HAP-1 (cell line): Measurements from ENCODE around the gene PCDHGC3.

Source experiments
- DNase-seq, 2 experiments: peaks; one replicate each; pipeline ENCODE4 v3.0.0-alpha.2; 2016 to 2020; ENCODE audit warnings: low spot score in 2 of 2
- H3K27me3 ChIP-seq: fragments of 250-450 bp; sonication (Bioruptor Pico); 2 replicates; pipeline ENCODE4 v1.5.1; 2020; ENCODE audit warnings: low read depth, mild to moderate bottlenecking, moderate library complexity
- H3K36me3 ChIP-seq: fragments of 250-450 bp; sonication (Bioruptor Pico); replicated peaks from 2 replicates; pipeline ENCODE4 v1.5.1; 2020; ENCODE audit warnings: mild to moderate bottlenecking
- H3K4me1 ChIP-seq: fragments of 250-450 bp; sonication (Bioruptor Pico); 2 replicates; pipeline ENCODE4 v1.5.1; 2020; ENCODE audit warnings: mild to moderate bottlenecking
- H3K4me3 ChIP-seq: fragments of 250-450 bp; sonication (Bioruptor Pico); 2 replicates; pipeline ENCODE4 v1.5.1; 2020; ENCODE audit warnings: mild to moderate bottlenecking, moderate library complexity
- H3K9me3 ChIP-seq: fragments of 250-450 bp; sonication (Bioruptor Pico); 2 replicates; pipeline ENCODE4 v1.5.1; 2020; ENCODE audit warnings: mild to moderate bottlenecking, moderate library complexity
- in situ Hi-C: fragments of 300-500 bp; cut with MboI; formaldehyde crosslinking; loops from 3 replicates; pipeline ENCODE4 v1.14.3; 2020; ENCODE audit warnings: low sequenced_read_pairs, inconsistent platforms, mixed read lengths

The PCDHGC3 gene

DNA sequence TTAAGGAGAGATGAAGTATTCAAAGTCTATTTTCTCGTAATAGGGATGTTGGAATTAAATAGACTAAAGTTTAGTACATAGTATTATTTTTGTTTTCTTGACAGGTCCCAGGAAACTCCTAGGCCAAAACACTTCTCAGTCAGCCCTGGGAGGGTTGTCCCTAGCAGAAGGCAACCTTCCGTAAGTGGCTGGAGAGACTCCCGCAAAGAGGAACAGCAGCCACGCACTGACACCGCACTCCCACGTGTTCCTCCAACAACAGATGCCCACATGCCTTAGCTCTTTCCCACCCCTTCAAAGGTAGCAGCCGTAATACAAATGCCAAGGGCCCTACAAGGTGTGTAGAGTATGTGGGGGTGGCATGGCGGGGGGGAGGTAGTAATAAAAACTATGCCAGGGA, 41.5 kb downstream of the PCDHGC3 start:
- DNase-seq: no peak
- Histone ChIP-seq H3K4me1 (peaks cover 15% of the 10 kb centered on the region), H3K9me3 (no peaks in the 10 kb centered on the region), H3K36me3 (peaks cover 50% of the 10 kb centered on the region), H3K4me3 (no peak overlapping the region), H3K27me3 (no peaks in the 10 kb centered on the region)
- in situ Hi-C loops: no loop called here

DNA sequence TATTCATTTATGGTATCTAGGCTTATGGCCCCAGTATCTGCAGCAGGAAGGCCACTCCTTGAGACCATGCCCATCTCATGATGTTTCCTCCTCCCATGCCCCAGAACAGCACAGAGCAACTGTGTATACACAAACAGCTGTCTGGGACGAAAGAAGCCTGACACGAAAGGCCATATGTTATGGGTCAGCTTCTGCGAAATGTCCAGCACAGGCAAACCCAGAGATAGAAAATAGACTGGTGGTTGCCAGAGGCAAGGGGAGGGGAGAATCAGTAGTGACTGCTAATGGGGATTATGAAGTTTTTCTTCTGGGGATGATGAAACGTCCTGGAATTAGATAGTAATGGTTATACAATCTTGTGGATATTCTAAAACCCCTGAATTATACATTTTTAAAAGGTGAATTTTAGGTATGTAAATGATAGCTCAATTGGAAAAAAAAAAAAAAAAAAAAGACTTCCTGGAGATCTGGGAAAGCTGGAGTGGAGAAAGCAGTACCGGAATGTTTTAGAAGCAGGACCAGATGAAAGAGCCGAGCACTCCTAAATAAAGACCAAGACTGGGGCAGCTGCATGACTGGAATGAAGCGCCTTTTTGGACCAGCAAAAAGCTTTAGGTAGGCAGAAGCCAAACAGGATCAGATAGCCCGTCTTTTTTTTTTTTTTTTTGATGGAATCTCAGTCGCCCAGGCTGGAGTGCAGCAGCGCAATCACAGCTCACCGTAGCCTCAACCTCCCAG, 42.3 kb downstream of the PCDHGC3 start:
- H3K36me3 ChIP-seq: peaks cover 56% of the 10 kb centered on the region

GRCh38 chr5:141518618-141519015, 42.9 kb downstream of the PCDHGC3 start:
- H3K36me3 ChIP-seq: peaks cover 60% of the 10 kb centered on the region
- H3K27me3 ChIP-seq: no peaks in the 10 kb centered on the region
- in situ Hi-C loops: no loop called here
- H3K9me3 ChIP-seq: no peaks in the 10 kb centered on the region
- peaks cover 15% of the 10 kb centered on the region for H3K4me1 ChIP-seq
- H3K4me3 ChIP-seq: no peak overlapping the region
- DNase-seq: no peak

More for the DNA sequence above, 42.3 kb downstream of the PCDHGC3 start:
- H3K4me1 ChIP-seq: peaks cover 15% of the 10 kb centered on the region
- no peaks in the 10 kb centered on the region for H3K27me3 ChIP-seq
- H3K4me3 ChIP-seq: no peak overlapping the region
- no peaks in the 10 kb centered on the region for H3K9me3 ChIP-seq
- in situ Hi-C loops: no loop called here
- no peak for DNase-seq

DNA sequence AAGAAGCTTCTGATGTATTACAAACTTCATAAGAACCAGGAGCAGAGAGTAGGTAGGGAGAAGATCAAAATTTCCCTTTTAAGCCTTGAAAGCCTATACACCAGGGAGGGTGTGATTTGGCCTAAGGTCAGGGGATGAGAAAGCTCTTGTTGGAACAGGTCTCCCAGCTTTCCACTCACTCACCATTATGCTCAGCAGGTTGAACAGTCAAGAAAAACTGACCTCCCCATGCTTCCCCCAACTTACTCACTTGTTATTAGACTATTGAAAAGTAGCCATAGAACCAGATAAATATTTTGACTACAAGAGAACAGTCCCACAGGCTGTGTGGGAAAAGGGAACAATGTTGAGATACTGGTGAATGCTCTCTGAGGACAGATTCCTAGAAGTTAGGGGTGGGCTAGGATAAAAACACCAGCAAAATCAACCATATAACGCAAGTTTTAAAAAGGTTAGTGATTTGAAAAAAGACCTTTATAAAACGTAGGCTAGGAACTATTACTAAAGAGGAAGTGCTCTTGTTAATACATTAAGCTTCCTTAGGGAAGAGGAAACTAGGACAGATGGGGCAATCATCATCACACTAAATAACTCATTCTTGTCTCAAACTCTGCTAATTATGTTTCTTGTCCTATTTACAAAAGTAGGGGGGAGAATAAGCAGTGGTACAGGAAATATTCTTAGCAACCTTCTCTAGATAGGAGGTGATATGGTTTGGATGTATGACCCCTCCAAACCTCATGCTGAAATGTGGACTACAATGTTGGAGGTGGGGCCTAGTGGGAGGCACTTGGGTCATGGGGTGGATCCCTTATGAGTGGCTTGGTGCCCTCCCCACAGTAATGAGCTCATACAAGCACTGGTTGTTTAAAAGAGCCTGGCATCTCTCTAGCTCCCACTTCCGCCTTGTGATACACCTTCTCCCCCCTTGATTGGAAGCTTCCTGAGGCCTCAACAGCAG, 44.1 kb downstream of the PCDHGC3 start:
- Histone ChIP-seq H3K4me3 (no peak overlapping the region), H3K9me3 (no peaks in the 10 kb centered on the region), H3K4me1 (peaks cover 18% of the 10 kb centered on the region), H3K27me3 (no peaks in the 10 kb centered on the region), H3K36me3 (peaks cover 65% of the 10 kb centered on the region)
- no peak for DNase-seq
- in situ Hi-C loops: loop anchor here (10.0 kb wide), 1 partner anchor 105 kb away; the partner anchor contains the start of genes PCDHGA10 and PCDHGB7

GRCh38 chr5:141521244-141521781, 45.5 kb downstream of the PCDHGC3 start:
- DNase-seq: peak; percentile 76 to 88
- Histone ChIP-seq H3K36me3 (peaks cover 57% of the 10 kb centered on the region), H3K4me3 (no peak overlapping the region), H3K9me3 (no peaks in the 10 kb centered on the region), H3K27me3 (no peaks in the 10 kb centered on the region), H3K4me1 (peaks cover 18% of the 10 kb centered on the region)
- in situ Hi-C loops: loop anchor here (10.0 kb wide), 1 partner anchor 107 kb away; the partner anchor contains the start of genes PCDHGA10 and PCDHGB7

DNA sequence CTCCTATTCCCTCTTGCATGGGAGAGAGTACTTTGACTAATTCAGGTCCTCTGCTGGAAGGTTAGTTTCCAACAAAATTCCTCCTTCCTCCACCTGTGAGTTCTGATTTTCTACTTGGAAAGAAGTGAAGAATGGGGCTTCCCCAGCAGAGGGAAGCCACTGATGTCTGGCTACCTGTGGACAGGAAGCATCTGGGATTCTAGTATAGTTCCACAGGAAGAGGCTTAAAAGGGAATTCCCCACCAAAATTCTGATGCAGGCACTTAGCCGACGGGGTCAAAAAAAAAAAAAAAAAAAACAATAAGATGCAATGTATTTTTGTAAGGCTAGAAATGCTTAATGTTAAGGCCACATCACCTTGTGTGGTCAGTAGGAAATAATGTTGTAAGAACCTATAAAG, 46.5 kb downstream of the PCDHGC3 start:
- in situ Hi-C loops: loop anchor here (10.0 kb wide), 1 partner anchor 108 kb away; the partner anchor contains the start of genes PCDHGA10 and PCDHGB7
- Histone ChIP-seq H3K4me3 (no peak overlapping the region), H3K9me3 (no peaks in the 10 kb centered on the region), H3K36me3 (peaks cover 56% of the 10 kb centered on the region), H3K27me3 (no peaks in the 10 kb centered on the region), H3K4me1 (peaks cover 18% of the 10 kb centered on the region)
- no peak for DNase-seq

DNA sequence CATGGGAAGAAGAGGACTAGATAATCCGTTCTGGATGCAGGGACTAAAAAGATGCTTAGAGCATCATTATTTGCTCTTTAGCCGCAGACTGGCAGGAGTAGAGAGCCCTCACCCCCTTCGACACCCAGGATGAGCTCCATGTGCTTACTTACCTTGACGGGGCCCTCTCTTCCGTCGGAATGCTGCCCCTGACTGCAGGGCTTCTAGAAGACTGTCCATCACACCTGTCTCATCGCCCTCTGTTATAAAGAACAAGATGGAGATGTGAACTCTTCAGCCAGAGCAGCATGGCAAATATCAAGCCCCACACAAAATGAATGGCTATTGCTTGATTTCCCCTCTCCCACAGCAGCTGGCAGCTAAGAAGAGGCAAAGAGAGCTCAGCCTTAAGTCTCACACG, 48.2 kb downstream of the PCDHGC3 start:
- Histone ChIP-seq H3K4me3 (no peak overlapping the region), H3K36me3 (peaks cover 63% of the 10 kb centered on the region), H3K27me3 (no peaks in the 10 kb centered on the region), H3K9me3 (no peaks in the 10 kb centered on the region), H3K4me1 (peaks cover 18% of the 10 kb centered on the region)
- in situ Hi-C loops: loop anchor here (10.0 kb wide), 1 partner anchor 109 kb away; the partner anchor contains the start of genes PCDHGA10 and PCDHGB7
- no peak for DNase-seq

- Histone ChIP-seq H3K4me3 (no peak overlapping the region), H3K27me3 (no peaks in the 10 kb centered on the region), H3K9me3 (no peaks in the 10 kb centered on the region), H3K4me1 (peaks cover 18% of the 10 kb centered on the region), H3K36me3 (peaks cover 54% of the 10 kb centered on the region)
- peak; percentile 88 to 94 for DNase-seq
- in situ Hi-C loops: loop anchor here (10.0 kb wide), 1 partner anchor 110 kb away; the partner anchor contains the start of genes PCDHGA10 and PCDHGB7
Measured at GRCh38 chr5:141524604-141525597, 49.1 kb downstream of the PCDHGC3 start.

GRCh38 chr5:141525653-141526052, 49.9 kb downstream of the PCDHGC3 start:
- no peaks in the 10 kb centered on the region for H3K27me3 ChIP-seq
- H3K36me3 ChIP-seq: peaks cover 46% of the 10 kb centered on the region
- no peak overlapping the region for H3K4me3 ChIP-seq
- no peaks in the 10 kb centered on the region for H3K9me3 ChIP-seq
- in situ Hi-C loops: loop anchor here (10.0 kb wide), 1 partner anchor 111 kb away; the partner anchor contains the start of genes PCDHGA10 and PCDHGB7
- DNase-seq: no peak
- peaks cover 16% of the 10 kb centered on the region for H3K4me1 ChIP-seq

GRCh38 chr5:141527426-141527825, 51.7 kb downstream of the PCDHGC3 start:
- in situ Hi-C loops: loop anchor here (10.0 kb wide), 1 partner anchor 113 kb away; the partner anchor contains the start of genes PCDHGA10 and PCDHGB7
- Histone ChIP-seq H3K27me3 (no peaks in the 10 kb centered on the region), H3K9me3 (no peaks in the 10 kb centered on the region), H3K4me1 (peaks cover 3% of the 10 kb centered on the region), H3K36me3 (peaks cover 48% of the 10 kb centered on the region), H3K4me3 (no peak overlapping the region)
- no peak for DNase-seq
